Stimulated activated CD8-positive, alpha-beta memory T cell treated with anti-CD3 and anti-CD28 coated beads, Interleukin-12 subunit alpha, Interleukin-12 subunit beta, amount 100 ng/mL, for 24 hours (primary cell): ENCODE data around the gene COMMD1.
"Not testable (repeated sequence)": the region's sequence is repeated elsewhere in the genome, so short reads cannot be mapped to it uniquely, and the experiment has no call there.

ENCODE experiments used
- DNase-seq: peaks from one replicate; pipeline ENCODE4 v3.0.0-alpha.2; 2020; ENCODE audit errors: extremely low read depth

The COMMD1 gene

GRCh38 chr2:61966087-61966727 is 60.7 kb downstream of the COMMD1 start:
- no peak for DNase-seq

- DNase-seq: no peak
These were observed 61.8 kb downstream of the COMMD1 start for GRCh38 chr2:61967262-61967661.

GRCh38 chr2:61969376-61969775 is 63.9 kb downstream of the COMMD1 start:
- no peak for DNase-seq

- DNase-seq: no peak
These were observed 65.5 kb downstream of the COMMD1 start for GRCh38 chr2:61970807-61971556.

GRCh38 chr2:61978522-61978921 is 73.0 kb downstream of the COMMD1 start:
- no peak for DNase-seq

- no peak for DNase-seq
These were observed 75.3 kb downstream of the COMMD1 start for GRCh38 chr2:61980758-61981157.

GRCh38 chr2:61984682-61985081 is 79.2 kb downstream of the COMMD1 start:
- DNase-seq: no peak

- DNase-seq: no peak
These were observed 83.2 kb downstream of the COMMD1 start for GRCh38 chr2:61988462-61989366.

GRCh38 chr2:61993422-61994024 is 88.0 kb downstream of the COMMD1 start:
- DNase-seq: no peak

GRCh38 chr2:61994531-61994930 is 89.1 kb downstream of the COMMD1 start:
- DNase-seq: no peak

GRCh38 chr2:61995065-61995464 is 89.6 kb downstream of the COMMD1 start:
- no peak for DNase-seq

GRCh38 chr2:61995515-61995914 is 90.0 kb downstream of the COMMD1 start:
- DNase-seq: no peak

- DNase-seq: no peak
These were observed 93.0 kb downstream of the COMMD1 start for GRCh38 chr2:61998426-61998825.

GRCh38 chr2:62000538-62000937 is 95.1 kb downstream of the COMMD1 start:
- DNase-seq: no peak

GRCh38 chr2:62001431-62001830 is 96.0 kb downstream of the COMMD1 start:
- DNase-seq: no peak

- DNase-seq: not testable (repeated sequence)
These were observed 99.0 kb downstream of the COMMD1 start for GRCh38 chr2:62004428-62004827.

GRCh38 chr2:62007555-62007954 is 102.1 kb downstream of the COMMD1 start:
- no peak for DNase-seq

GRCh38 chr2:62010632-62011256 is 105.3 kb downstream of the COMMD1 start:
- no peak for DNase-seq

- DNase-seq: no peak
These were observed 108.2 kb downstream of the COMMD1 start for GRCh38 chr2:62013641-62014040.

GRCh38 chr2:62014102-62014501 is 108.6 kb downstream of the COMMD1 start:
- DNase-seq: no peak

GRCh38 chr2:62016957-62017356 is 111.5 kb downstream of the COMMD1 start:
- no peak for DNase-seq

- no peak for DNase-seq
These were observed 124.4 kb downstream of the COMMD1 start for GRCh38 chr2:62029910-62030309.
